ENCODE data around the gene RBP2. TPM values are rescaled to one million over a fixed set of nuclear protein-coding genes. Genes with fewer than 3 reads are reported as not detected.

The RBP2 gene
- total and polyA plus RNA-seq, 2 experiments from 2014 or later = not detected

- no peaks in the 10 kb centered on the region for H3K9me2 ChIP-seq (ENCODE audit: insufficient read depth)
- DNase-seq = no peak
- WGBS, 2 experiments (ENCODE audit: low coverage in 1 of 2, low lambda C conversion rate in 2 of 2, missing lambda C conversion rate in 2 of 2) = 59 to 64% methylated on average over 6 of the region's 6 CpGs
- H3K4me3 ChIP-seq = no peak overlapping the region
- H3K9me3 ChIP-seq (ENCODE audit: low read depth) = no peaks in the 10 kb centered on the region
- in situ Hi-C loops (cut with MboI) = no loop called here
- TF ChIP-seq EZH2 (IDR thresholded peaks at IDR 0.05; ENCODE audit: insufficient read depth, poor library complexity, severe bottlenecking) (no peak), EZH2phosphoT487 (IDR thresholded peaks at IDR 0.05; ENCODE audit: insufficient read depth, low read depth) (no peak)
- no peak overlapping the region for H3K27ac ChIP-seq
- H3K36me3 ChIP-seq (ENCODE audit: low read depth) = no peaks in the 10 kb centered on the region
- H3K79me2 ChIP-seq (ENCODE audit: insufficient read depth) = no peaks in the 10 kb centered on the region
- no peaks in the 10 kb centered on the region for H3F3A ChIP-seq (ENCODE audit: insufficient read depth)
- H2AFZ ChIP-seq = no peak overlapping the region
- no peak overlapping the region for H3K4me2 ChIP-seq (ENCODE audit: unreplicated experiment)
- no peaks in the 10 kb centered on the region for H4K20me1 ChIP-seq (ENCODE audit: insufficient read depth)
- H3K4me1 ChIP-seq (ENCODE audit: insufficient read depth) = no peaks in the 10 kb centered on the region
- H3K27me3 ChIP-seq (replicated peaks; ENCODE audit: insufficient read depth) = no peaks in the 10 kb centered on the region
- H3K9ac ChIP-seq = no peak overlapping the region
Observed at GRCh38 chr3:139493826-139494385, 17.6 kb upstream of the RBP2 start.

- Histone ChIP-seq H3K27ac (no peak overlapping the region), H3K79me2 (ENCODE audit: insufficient read depth) (no peaks in the 10 kb centered on the region), H4K20me1 (ENCODE audit: insufficient read depth) (no peaks in the 10 kb centered on the region), H2AFZ (no peak overlapping the region), H3K4me2 (ENCODE audit: unreplicated experiment) (no peak overlapping the region), H3K4me3 (no peak overlapping the region), H3K4me1 (ENCODE audit: insufficient read depth) (no peaks in the 10 kb centered on the region), H3F3A (ENCODE audit: insufficient read depth) (no peaks in the 10 kb centered on the region), H3K9me2 (ENCODE audit: insufficient read depth) (no peaks in the 10 kb centered on the region), H3K27me3 (replicated peaks; ENCODE audit: insufficient read depth) (no peaks in the 10 kb centered on the region), H3K9me3 (ENCODE audit: low read depth) (no peaks in the 10 kb centered on the region), H3K9ac (no peak overlapping the region), H3K36me3 (ENCODE audit: low read depth) (no peaks in the 10 kb centered on the region)
- no peak for DNase-seq
- in situ Hi-C loops (cut with MboI) = no loop called here
- WGBS, 2 experiments (ENCODE audit: low coverage in 1 of 2, low lambda C conversion rate in 2 of 2, missing lambda C conversion rate in 2 of 2) = 0 to 12% methylated on average over 1 of the region's 1 CpG
- TF ChIP-seq EZH2 (IDR thresholded peaks at IDR 0.05; ENCODE audit: insufficient read depth, poor library complexity, severe bottlenecking) (no peak), EZH2phosphoT487 (IDR thresholded peaks at IDR 0.05; ENCODE audit: insufficient read depth, low read depth) (no peak)
Observed at GRCh38 chr3:139491966-139492365, 15.7 kb upstream of the RBP2 start.

GRCh38 chr3:139491027-139491700, 14.8 kb upstream of the RBP2 start:
- Histone ChIP-seq H2AFZ (no peak overlapping the region), H3K27ac (no peak overlapping the region), H3K36me3 (ENCODE audit: low read depth) (no peaks in the 10 kb centered on the region), H4K20me1 (ENCODE audit: insufficient read depth) (no peaks in the 10 kb centered on the region), H3K9ac (no peak overlapping the region), H3K4me2 (ENCODE audit: unreplicated experiment) (no peak overlapping the region), H3K9me2 (ENCODE audit: insufficient read depth) (no peaks in the 10 kb centered on the region), H3K9me3 (ENCODE audit: low read depth) (no peaks in the 10 kb centered on the region), H3K4me1 (ENCODE audit: insufficient read depth) (no peaks in the 10 kb centered on the region), H3K27me3 (replicated peaks; ENCODE audit: insufficient read depth) (no peaks in the 10 kb centered on the region), H3K4me3 (no peak overlapping the region), H3K79me2 (ENCODE audit: insufficient read depth) (no peaks in the 10 kb centered on the region), H3F3A (ENCODE audit: insufficient read depth) (no peaks in the 10 kb centered on the region)
- no peak for TF ChIP-seq EZH2 (IDR thresholded peaks at IDR 0.05; ENCODE audit: insufficient read depth, poor library complexity, severe bottlenecking)
- no peak for TF ChIP-seq EZH2phosphoT487 (IDR thresholded peaks at IDR 0.05; ENCODE audit: insufficient read depth, low read depth)
- in situ Hi-C loops (cut with MboI) = no loop called here
- no peak for DNase-seq
- WGBS, 2 experiments (ENCODE audit: low coverage in 1 of 2, low lambda C conversion rate in 2 of 2, missing lambda C conversion rate in 2 of 2) = 12 to 20% methylated on average over 1 of the region's 1 CpG

GRCh38 chr3:139482206-139482605, 5.9 kb upstream of the RBP2 start:
- H4K20me1 ChIP-seq (ENCODE audit: insufficient read depth) = no peaks in the 10 kb centered on the region
- no peak for TF ChIP-seq EZH2phosphoT487 (IDR thresholded peaks at IDR 0.05; ENCODE audit: insufficient read depth, low read depth)
- no peak for TF ChIP-seq EZH2 (IDR thresholded peaks at IDR 0.05; ENCODE audit: insufficient read depth, poor library complexity, severe bottlenecking)
- in situ Hi-C loops (cut with MboI) = no loop called here
- H3F3A ChIP-seq (ENCODE audit: insufficient read depth) = no peaks in the 10 kb centered on the region
- no peak overlapping the region for H3K27ac ChIP-seq
- H3K4me3 ChIP-seq = no peak overlapping the region
- 11 to 15% methylated on average over 1 of the region's 1 CpG for WGBS, 2 experiments (ENCODE audit: low coverage in 1 of 2, low lambda C conversion rate in 2 of 2, missing lambda C conversion rate in 2 of 2)
- no peaks in the 10 kb centered on the region for H3K36me3 ChIP-seq (ENCODE audit: low read depth)
- no peaks in the 10 kb centered on the region for H3K79me2 ChIP-seq (ENCODE audit: insufficient read depth)
- no peaks in the 10 kb centered on the region for H3K27me3 ChIP-seq (replicated peaks; ENCODE audit: insufficient read depth)
- no peak overlapping the region for H2AFZ ChIP-seq
- H3K4me1 ChIP-seq (ENCODE audit: insufficient read depth) = no peaks in the 10 kb centered on the region
- no peaks in the 10 kb centered on the region for H3K9me3 ChIP-seq (ENCODE audit: low read depth)
- no peaks in the 10 kb centered on the region for H3K9me2 ChIP-seq (ENCODE audit: insufficient read depth)
- no peak overlapping the region for H3K9ac ChIP-seq
- no peak overlapping the region for H3K4me2 ChIP-seq (ENCODE audit: unreplicated experiment)
- no peak for DNase-seq
